ENCODE measurements around the gene USP5.

USP5 gene

DNA sequence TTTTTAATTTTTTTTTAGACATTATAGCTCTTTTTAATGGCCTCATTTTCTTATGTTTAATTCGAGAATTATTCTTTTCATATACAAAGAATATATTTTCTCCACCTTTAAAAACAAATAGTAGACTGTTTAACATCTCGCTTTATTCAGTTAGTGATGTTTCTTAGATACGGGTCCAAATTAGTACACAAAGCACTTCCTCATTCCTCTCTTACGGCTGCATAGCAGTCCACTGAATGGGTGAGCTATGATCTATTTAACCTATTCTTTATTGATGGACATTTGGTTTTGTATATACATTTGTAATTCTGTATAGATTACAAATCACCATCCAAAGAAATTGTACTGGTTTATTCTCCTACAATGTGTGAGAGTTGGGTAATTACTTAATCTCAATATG is 38.6 kb upstream of the USP5 start:
- no peaks in the 10 kb centered on the region for H3K36me3 ChIP-seq (ENCODE audit: control insufficient read depth, insufficient read depth, low read length)
- H3K4me3 ChIP-seq (ENCODE audit: low read depth, low read length): no peak overlapping the region
- no peaks in the 10 kb centered on the region for H3K9me3 ChIP-seq (ENCODE audit: control insufficient read depth, low read length)
- no peaks in the 10 kb centered on the region for H3K79me2 ChIP-seq
- H3K4me2 ChIP-seq (ENCODE audit: low read length): no peak overlapping the region
- no peaks in the 10 kb centered on the region for H3K27me3 ChIP-seq (ENCODE audit: control insufficient read depth, insufficient read depth, low read length)
- TF ChIP-seq, protein P1, sequence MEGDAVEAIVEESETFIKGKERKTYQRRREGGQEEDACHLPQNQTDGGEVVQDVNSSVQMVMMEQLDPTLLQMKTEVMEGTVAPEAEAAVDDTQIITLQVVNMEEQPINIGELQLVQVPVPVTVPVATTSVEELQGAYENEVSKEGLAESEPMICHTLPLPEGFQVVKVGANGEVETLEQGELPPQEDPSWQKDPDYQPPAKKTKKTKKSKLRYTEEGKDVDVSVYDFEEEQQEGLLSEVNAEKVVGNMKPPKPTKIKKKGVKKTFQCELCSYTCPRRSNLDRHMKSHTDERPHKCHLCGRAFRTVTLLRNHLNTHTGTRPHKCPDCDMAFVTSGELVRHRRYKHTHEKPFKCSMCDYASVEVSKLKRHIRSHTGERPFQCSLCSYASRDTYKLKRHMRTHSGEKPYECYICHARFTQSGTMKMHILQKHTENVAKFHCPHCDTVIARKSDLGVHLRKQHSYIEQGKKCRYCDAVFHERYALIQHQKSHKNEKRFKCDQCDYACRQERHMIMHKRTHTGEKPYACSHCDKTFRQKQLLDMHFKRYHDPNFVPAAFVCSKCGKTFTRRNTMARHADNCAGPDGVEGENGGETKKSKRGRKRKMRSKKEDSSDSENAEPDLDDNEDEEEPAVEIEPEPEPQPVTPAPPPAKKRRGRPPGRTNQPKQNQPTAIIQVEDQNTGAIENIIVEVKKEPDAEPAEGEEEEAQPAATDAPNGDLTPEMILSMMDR (IDR thresholded peaks at IDR 0.05): no peak
- H2AFZ ChIP-seq: no peak overlapping the region
- no peak overlapping the region for H3K9ac ChIP-seq
- H3K4me1 ChIP-seq: no peaks in the 10 kb centered on the region
- H3K27ac ChIP-seq: no peak overlapping the region

DNA sequence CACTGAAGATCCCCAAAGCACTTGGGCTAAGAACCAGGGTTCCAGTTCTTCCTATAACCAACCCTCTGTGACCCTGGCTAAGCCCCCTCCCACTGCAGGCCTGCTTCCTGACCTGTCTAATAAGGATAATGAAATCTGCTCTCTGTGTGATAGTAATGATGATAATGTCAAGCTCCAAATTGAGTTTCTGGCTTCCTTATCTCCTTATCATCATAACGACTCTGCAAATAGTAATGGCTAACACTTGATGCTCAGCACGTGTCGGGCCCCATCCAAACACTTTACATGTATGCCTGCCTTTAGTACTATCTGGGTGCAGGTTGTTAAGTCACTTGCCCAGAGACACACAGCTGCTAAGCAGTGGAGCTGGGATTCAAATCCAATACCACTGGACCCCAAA is 35.4 kb upstream of the USP5 start:
- Histone ChIP-seq H3K9me3 (ENCODE audit: control insufficient read depth, low read length) (no peaks in the 10 kb centered on the region), H3K27me3 (ENCODE audit: control insufficient read depth, insufficient read depth, low read length) (no peaks in the 10 kb centered on the region), H3K79me2 (no peaks in the 10 kb centered on the region), H3K9ac (no peak overlapping the region), H3K4me1 (no peaks in the 10 kb centered on the region), H3K4me3 (ENCODE audit: low read depth, low read length) (no peak overlapping the region), H2AFZ (no peak overlapping the region), H3K36me3 (ENCODE audit: control insufficient read depth, insufficient read depth, low read length) (no peaks in the 10 kb centered on the region), H3K4me2 (ENCODE audit: low read length) (no peak overlapping the region), H3K27ac (no peak overlapping the region)
- TF ChIP-seq, protein P1 (IDR thresholded peaks at IDR 0.05): no peak

DNA sequence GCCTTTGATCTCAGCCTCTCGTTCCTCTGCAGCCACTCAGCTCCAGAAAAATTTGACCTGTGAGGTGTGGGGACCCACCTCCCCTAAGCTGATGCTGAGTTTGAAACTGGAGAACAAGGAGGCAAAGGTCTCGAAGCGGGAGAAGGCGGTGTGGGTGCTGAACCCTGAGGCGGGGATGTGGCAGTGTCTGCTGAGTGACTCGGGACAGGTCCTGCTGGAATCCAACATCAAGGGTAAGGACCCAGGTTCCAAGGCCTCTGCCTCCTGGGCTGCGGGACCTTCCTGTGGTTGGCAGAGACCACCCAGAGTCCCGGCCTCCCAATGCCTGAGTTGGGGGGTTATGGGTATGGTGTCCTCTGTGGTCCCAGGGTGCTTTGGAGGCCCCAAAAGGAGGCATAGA is 34.9 kb upstream of the USP5 start:
- Histone ChIP-seq H3K27ac (no peak overlapping the region), H3K79me2 (no peaks in the 10 kb centered on the region), H3K9me3 (ENCODE audit: control insufficient read depth, low read length) (no peaks in the 10 kb centered on the region), H2AFZ (no peak overlapping the region), H3K36me3 (ENCODE audit: control insufficient read depth, insufficient read depth, low read length) (no peaks in the 10 kb centered on the region), H3K4me1 (peaks cover 1% of the 10 kb centered on the region), H3K9ac (no peak overlapping the region), H3K27me3 (ENCODE audit: control insufficient read depth, insufficient read depth, low read length) (no peaks in the 10 kb centered on the region), H3K4me2 (ENCODE audit: low read length) (no peak overlapping the region), H3K4me3 (ENCODE audit: low read depth, low read length) (no peak overlapping the region)
- TF ChIP-seq, protein P1 (IDR thresholded peaks at IDR 0.05): no peak

DNA sequence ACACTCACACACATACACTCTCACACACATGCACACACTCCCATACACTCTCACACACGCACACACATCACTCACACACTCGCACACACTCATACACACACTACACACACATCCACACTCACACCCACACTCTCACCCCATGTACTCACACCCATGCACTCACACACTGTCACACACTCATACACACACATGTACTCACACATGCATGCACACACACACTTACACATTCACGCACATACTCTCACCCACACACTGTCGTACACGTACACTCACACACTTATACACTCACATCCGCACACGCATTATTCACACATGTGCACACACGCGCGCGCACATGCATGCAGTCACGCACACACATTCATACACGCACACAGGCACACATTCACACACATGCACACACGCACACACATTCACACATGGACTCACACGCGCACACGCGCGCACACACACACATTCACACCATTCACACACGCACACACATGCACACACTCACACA is 34.2 kb upstream of the USP5 start:
- Histone ChIP-seq H3K79me2 (no peaks in the 10 kb centered on the region), H3K4me1 (peaks cover 3% of the 10 kb centered on the region), H2AFZ (no peak overlapping the region), H3K4me3 (ENCODE audit: low read depth, low read length) (no peak overlapping the region), H3K36me3 (ENCODE audit: control insufficient read depth, insufficient read depth, low read length) (no peaks in the 10 kb centered on the region), H3K27me3 (ENCODE audit: control insufficient read depth, insufficient read depth, low read length) (no peaks in the 10 kb centered on the region), H3K9me3 (ENCODE audit: control insufficient read depth, low read length) (no peaks in the 10 kb centered on the region), H3K27ac (no peak overlapping the region), H3K9ac (no peak overlapping the region), H3K4me2 (ENCODE audit: low read length) (no peak overlapping the region)
- TF ChIP-seq, protein P1 (IDR thresholded peaks at IDR 0.05): no peak

DNA sequence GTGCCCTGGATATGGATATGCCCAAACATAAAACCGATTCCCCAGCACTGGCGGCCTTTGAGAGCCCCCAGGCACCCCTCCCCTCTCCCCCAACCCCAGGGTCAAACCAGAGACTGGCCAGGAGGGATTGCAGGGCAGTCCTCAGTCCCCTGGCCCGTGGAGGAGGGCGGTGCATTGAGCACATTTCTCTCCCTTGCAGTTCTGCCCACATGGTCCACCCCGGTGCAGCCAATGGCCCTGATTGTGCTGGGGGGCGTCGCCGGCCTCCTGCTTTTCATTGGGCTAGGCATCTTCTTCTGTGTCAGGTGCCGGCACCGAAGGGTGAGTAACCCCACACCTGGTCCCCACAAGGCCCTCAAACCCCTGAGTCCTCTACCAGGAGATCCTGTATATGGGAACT is 33.7 kb upstream of the USP5 start:
- H3K4me2 ChIP-seq (ENCODE audit: low read length): no peak overlapping the region
- TF ChIP-seq, protein P1 (IDR thresholded peaks at IDR 0.05): no peak
- no peaks in the 10 kb centered on the region for H3K9me3 ChIP-seq (ENCODE audit: control insufficient read depth, low read length)
- no peaks in the 10 kb centered on the region for H3K79me2 ChIP-seq
- H3K27ac ChIP-seq: no peak overlapping the region
- H2AFZ ChIP-seq: no peak overlapping the region
- H3K4me1 ChIP-seq: peaks cover 6% of the 10 kb centered on the region
- no peaks in the 10 kb centered on the region for H3K27me3 ChIP-seq (ENCODE audit: control insufficient read depth, insufficient read depth, low read length)
- no peaks in the 10 kb centered on the region for H3K36me3 ChIP-seq (ENCODE audit: control insufficient read depth, insufficient read depth, low read length)
- H3K4me3 ChIP-seq (ENCODE audit: low read depth, low read length): no peak overlapping the region
- no peak overlapping the region for H3K9ac ChIP-seq

Data from parathyroid adenoma (tissue), 2 donors.